ENCODE measurements around the gene SEC62. TPM values are rescaled to one million over a fixed set of nuclear protein-coding genes. Genes with fewer than 3 reads are reported as not detected.
"Not testable (repeated sequence)": the region's sequence is repeated elsewhere in the genome, so short reads cannot be mapped to it uniquely, and the experiment has no call there.

Gene SEC62
- polyA plus RNA-seq, 3 donors: 15.6 to 117 (median 95.2) TPM

DNA sequence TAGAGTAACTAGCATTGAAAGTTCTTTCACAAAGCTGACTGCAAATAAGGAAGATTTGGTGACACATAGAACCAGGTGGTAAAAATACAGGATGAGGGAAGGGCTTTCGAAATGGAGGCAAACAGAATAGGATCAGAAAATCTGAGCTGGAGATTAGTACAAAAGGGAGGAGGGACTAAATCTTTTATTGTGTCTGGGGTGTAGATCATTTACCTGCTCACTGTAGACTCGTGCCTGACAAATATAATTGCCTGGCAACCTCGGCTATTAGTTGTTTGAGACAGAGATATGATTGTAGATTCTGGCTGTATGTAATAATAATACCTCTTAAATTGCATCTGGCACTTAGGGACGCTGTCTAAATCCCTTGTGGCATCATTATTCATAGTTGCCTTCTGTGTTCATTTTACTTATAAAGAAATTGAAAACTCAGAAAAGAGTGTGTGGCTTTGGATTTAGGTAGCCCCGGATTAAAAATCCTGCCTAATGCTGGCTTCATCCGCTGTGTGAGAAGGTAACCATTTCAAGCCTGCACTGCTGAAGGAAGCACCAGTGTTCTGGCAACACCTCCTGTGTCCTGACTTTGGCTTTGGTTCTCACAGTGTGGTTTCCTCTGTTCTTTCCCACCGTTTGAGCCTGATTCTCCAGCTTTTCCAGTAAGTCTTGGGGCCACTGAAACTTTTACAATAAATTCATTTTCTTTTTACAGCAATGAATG, 46.2 kb downstream of the SEC62 start:
- TF ChIP-seq, protein P1, sequence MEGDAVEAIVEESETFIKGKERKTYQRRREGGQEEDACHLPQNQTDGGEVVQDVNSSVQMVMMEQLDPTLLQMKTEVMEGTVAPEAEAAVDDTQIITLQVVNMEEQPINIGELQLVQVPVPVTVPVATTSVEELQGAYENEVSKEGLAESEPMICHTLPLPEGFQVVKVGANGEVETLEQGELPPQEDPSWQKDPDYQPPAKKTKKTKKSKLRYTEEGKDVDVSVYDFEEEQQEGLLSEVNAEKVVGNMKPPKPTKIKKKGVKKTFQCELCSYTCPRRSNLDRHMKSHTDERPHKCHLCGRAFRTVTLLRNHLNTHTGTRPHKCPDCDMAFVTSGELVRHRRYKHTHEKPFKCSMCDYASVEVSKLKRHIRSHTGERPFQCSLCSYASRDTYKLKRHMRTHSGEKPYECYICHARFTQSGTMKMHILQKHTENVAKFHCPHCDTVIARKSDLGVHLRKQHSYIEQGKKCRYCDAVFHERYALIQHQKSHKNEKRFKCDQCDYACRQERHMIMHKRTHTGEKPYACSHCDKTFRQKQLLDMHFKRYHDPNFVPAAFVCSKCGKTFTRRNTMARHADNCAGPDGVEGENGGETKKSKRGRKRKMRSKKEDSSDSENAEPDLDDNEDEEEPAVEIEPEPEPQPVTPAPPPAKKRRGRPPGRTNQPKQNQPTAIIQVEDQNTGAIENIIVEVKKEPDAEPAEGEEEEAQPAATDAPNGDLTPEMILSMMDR (IDR thresholded peaks at IDR 0.05): no peak

DNA sequence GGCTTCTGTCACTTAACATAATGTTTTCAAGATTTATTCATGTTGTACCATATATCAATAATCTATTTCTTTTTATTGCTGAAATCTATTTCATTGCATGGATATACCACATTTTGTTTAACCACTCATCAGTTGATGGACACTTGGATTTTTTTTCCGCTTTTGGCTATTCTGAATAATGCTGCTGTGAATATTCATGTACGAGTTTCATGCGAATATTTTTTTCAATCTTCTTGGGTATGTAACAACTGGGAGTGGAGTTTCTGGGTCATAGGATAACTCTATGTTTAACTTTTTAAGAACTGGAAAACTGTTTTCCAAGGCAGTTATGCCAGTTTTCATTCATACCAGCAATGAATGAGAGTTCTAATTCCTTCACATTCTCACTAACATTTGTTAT, 49.5 kb downstream of the SEC62 start:
- Histone ChIP-seq H4K20me1 (ENCODE audit: insufficient read depth, low read length) (no peaks in the 10 kb centered on the region), H3K27ac (ENCODE audit: low read depth in 1 of 2, low read length in 2 of 2) (no peak overlapping the region), H3K79me2 (ENCODE audit: insufficient read depth, low read length) (no peaks in the 10 kb centered on the region), H3K4me2 (replicated peaks; ENCODE audit: extremely low read depth, low read length, poor library complexity, severe bottlenecking) (no peak overlapping the region), H3K4me1 (ENCODE audit: control insufficient read depth in 1 of 2, insufficient read depth in 2 of 2, low read length in 2 of 2) (no peaks in the 10 kb centered on the region), H3K4me3 (replicated peaks in 1 of 3; ENCODE audit: low read depth in 2 of 3, low read length in 3 of 3) (no peak overlapping the region), H3K36me3 (replicated peaks in 1 of 2; ENCODE audit: control insufficient read depth in 1 of 2, insufficient read depth in 2 of 2, low read length in 2 of 2) (no peaks in the 10 kb centered on the region), H3K9me3 (replicated peaks in 1 of 2; ENCODE audit: control insufficient read depth in 1 of 2, insufficient read depth in 1 of 2, low read length in 2 of 2) (no peaks in the 10 kb centered on the region), H3K9ac (ENCODE audit: insufficient read depth, low read length, poor library complexity, severe bottlenecking) (no peak overlapping the region), H3K27me3 (ENCODE audit: control insufficient read depth in 2 of 2, insufficient read depth in 2 of 2, low read length in 2 of 2) (no peaks in the 10 kb centered on the region), H2AFZ (ENCODE audit: insufficient read depth, low read depth, low read length, poor library complexity, severe bottlenecking) (no peak overlapping the region)
- H3K4me1 Mint-ChIP-seq: no peaks in the 10 kb centered on the region
- H3K27ac Mint-ChIP-seq: no peak overlapping the region
- TF ChIP-seq, protein P1 (IDR thresholded peaks at IDR 0.05): no peak
- peaks cover 0 to 3% (median 0%) of the 10 kb centered on the region in 7 donors for H3K9me3 Mint-ChIP-seq
- no peaks in the 10 kb centered on the region for H3K36me3 Mint-ChIP-seq
- H3K4me3 Mint-ChIP-seq: no peak overlapping the region
- DNase-seq: no peak
- intact Hi-C loops (cut with micrococcal nuclease): no loop called here
- no peaks in the 10 kb centered on the region for H3K27me3 Mint-ChIP-seq (ENCODE audit: low read depth in 3 of 3)
- WGBS (ENCODE audit: insufficient coverage): no CpG with 5 or more reads among the region's 3 CpGs

More for the DNA sequence above, 46.2 kb downstream of the SEC62 start:
- no peaks in the 10 kb centered on the region for H3K36me3 Mint-ChIP-seq
- Histone ChIP-seq H2AFZ (ENCODE audit: insufficient read depth, low read depth, low read length, poor library complexity, severe bottlenecking) (no peak overlapping the region), H4K20me1 (ENCODE audit: insufficient read depth, low read length) (no peaks in the 10 kb centered on the region), H3K36me3 (replicated peaks in 1 of 2; ENCODE audit: control insufficient read depth in 1 of 2, insufficient read depth in 2 of 2, low read length in 2 of 2) (no peaks in the 10 kb centered on the region), H3K4me1 (ENCODE audit: control insufficient read depth in 1 of 2, insufficient read depth in 2 of 2, low read length in 2 of 2) (no peaks in the 10 kb centered on the region), H3K9me3 (replicated peaks in 1 of 2; ENCODE audit: control insufficient read depth in 1 of 2, insufficient read depth in 1 of 2, low read length in 2 of 2) (no peaks in the 10 kb centered on the region), H3K27ac (ENCODE audit: low read depth in 1 of 2, low read length in 2 of 2) (no peak overlapping the region), H3K79me2 (ENCODE audit: insufficient read depth, low read length) (no peaks in the 10 kb centered on the region), H3K9ac (ENCODE audit: insufficient read depth, low read length, poor library complexity, severe bottlenecking) (no peak overlapping the region), H3K4me3 (replicated peaks in 1 of 3; ENCODE audit: low read depth in 2 of 3, low read length in 3 of 3) (no peak overlapping the region), H3K27me3 (ENCODE audit: control insufficient read depth in 2 of 2, insufficient read depth in 2 of 2, low read length in 2 of 2) (no peaks in the 10 kb centered on the region), H3K4me2 (replicated peaks; ENCODE audit: extremely low read depth, low read length, poor library complexity, severe bottlenecking) (no peak overlapping the region)
- H3K9me3 Mint-ChIP-seq: peaks cover 0 to 3% (median 0%) of the 10 kb centered on the region in 7 donors
- H3K4me1 Mint-ChIP-seq: peaks cover 1% of the 10 kb centered on the region
- DNase-seq: no peak
- H3K4me3 Mint-ChIP-seq: no peak overlapping the region
- no peaks in the 10 kb centered on the region for H3K27me3 Mint-ChIP-seq (ENCODE audit: low read depth in 3 of 3)
- 77% methylated on average over 4 of the region's 7 CpGs for WGBS (ENCODE audit: insufficient coverage)
- intact Hi-C loops (cut with micrococcal nuclease): no loop called here
- no peak overlapping the region for H3K27ac Mint-ChIP-seq

DNA sequence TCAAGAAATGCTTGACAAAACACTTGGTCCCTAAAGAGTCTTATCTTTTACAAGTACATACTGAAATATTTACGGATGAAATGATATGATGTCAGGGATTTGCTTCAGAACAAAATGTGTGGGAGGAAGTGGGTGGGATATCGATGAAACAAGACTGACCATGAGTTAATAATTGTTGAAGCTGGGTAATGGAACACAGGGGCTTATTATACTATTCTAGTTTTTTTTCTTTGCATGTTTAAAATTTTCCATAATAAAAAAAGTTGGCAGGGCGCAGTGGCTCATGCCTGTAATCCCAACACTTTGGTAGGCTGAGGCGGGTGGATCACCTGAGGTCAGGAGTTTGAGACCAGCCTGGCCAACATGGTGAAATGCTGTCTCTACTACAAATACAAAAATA, 52.7 kb downstream of the SEC62 start:
- DNase-seq; H2AFZ ChIP-seq (ENCODE audit: insufficient read depth, low read depth, low read length, poor library complexity, severe bottlenecking); H4K20me1 ChIP-seq (ENCODE audit: insufficient read depth, low read length); H3K4me3 ChIP-seq (replicated peaks in 1 of 3; ENCODE audit: low read depth in 2 of 3, low read length in 3 of 3); H3K36me3 Mint-ChIP-seq; H3K79me2 ChIP-seq (ENCODE audit: insufficient read depth, low read length); intact Hi-C loops (cut with micrococcal nuclease); H3K27ac Mint-ChIP-seq; H3K36me3 ChIP-seq (replicated peaks in 1 of 2; ENCODE audit: control insufficient read depth in 1 of 2, insufficient read depth in 2 of 2, low read length in 2 of 2); H3K9me3 ChIP-seq (replicated peaks in 1 of 2; ENCODE audit: control insufficient read depth in 1 of 2, insufficient read depth in 1 of 2, low read length in 2 of 2); H3K27me3 Mint-ChIP-seq (ENCODE audit: low read depth in 3 of 3); H3K27ac ChIP-seq (ENCODE audit: low read depth in 1 of 2, low read length in 2 of 2); H3K9me3 Mint-ChIP-seq; H3K27me3 ChIP-seq (ENCODE audit: control insufficient read depth in 2 of 2, insufficient read depth in 2 of 2, low read length in 2 of 2); H3K4me2 ChIP-seq (replicated peaks; ENCODE audit: extremely low read depth, low read length, poor library complexity, severe bottlenecking); H3K4me1 Mint-ChIP-seq; H3K9ac ChIP-seq (ENCODE audit: insufficient read depth, low read length, poor library complexity, severe bottlenecking); H3K4me3 Mint-ChIP-seq; H3K4me1 ChIP-seq (ENCODE audit: control insufficient read depth in 1 of 2, insufficient read depth in 2 of 2, low read length in 2 of 2): not testable (repeated sequence)
- WGBS (ENCODE audit: insufficient coverage): 90% methylated on average over 2 of the region's 4 CpGs

Measured in CD14-positive monocyte (primary cell).